Measurements from ENCODE around the gene COPG1. TPM values are rescaled to one million over a fixed set of nuclear protein-coding genes. Genes with fewer than 3 reads are reported as not detected.

Gene COPG1
- total RNA-seq, 1 donor from 2014 or later, result 169 TPM

GRCh38 chr3:129317014-129317771 lies 67.8 kb downstream of the COPG1 start:
- TF ChIP-seq, protein P1, sequence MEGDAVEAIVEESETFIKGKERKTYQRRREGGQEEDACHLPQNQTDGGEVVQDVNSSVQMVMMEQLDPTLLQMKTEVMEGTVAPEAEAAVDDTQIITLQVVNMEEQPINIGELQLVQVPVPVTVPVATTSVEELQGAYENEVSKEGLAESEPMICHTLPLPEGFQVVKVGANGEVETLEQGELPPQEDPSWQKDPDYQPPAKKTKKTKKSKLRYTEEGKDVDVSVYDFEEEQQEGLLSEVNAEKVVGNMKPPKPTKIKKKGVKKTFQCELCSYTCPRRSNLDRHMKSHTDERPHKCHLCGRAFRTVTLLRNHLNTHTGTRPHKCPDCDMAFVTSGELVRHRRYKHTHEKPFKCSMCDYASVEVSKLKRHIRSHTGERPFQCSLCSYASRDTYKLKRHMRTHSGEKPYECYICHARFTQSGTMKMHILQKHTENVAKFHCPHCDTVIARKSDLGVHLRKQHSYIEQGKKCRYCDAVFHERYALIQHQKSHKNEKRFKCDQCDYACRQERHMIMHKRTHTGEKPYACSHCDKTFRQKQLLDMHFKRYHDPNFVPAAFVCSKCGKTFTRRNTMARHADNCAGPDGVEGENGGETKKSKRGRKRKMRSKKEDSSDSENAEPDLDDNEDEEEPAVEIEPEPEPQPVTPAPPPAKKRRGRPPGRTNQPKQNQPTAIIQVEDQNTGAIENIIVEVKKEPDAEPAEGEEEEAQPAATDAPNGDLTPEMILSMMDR (conservative IDR thresholded peaks at IDR 0.05), result no peak
- Mint-ChIP-seq H3K4me3 (peak overlapping the region; percentile 47), H3K27me3 (no peaks in the 10 kb centered on the region), H3K27ac (no peak overlapping the region), H3K4me1 (ENCODE audit: unreplicated experiment) (peaks cover 7% of the 10 kb centered on the region), H3K9me3 (no peaks in the 10 kb centered on the region), H3K36me3 (peaks cover 3% of the 10 kb centered on the region)
- peak; percentile 68 for DNase-seq (ENCODE audit: extremely low spot score, unreplicated experiment)

DNA sequence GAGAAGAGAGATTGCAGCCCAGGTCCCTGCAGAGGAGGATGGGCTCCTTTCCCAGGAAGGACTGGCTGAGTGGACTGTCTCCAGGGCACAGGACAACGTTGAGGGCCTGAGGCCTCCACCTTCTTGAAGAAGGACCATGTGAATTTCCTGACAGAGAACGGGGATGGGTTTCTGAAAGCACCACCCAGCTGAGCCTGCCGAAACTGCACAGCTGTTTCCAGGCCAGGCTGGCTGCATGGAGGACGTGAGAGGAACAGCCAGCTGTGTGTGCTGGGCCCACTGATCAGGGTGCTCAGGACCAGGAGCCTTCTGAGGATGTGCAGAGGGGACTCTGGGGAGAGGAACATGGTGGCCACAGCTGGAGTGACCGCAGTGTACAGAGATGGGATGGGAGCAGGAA lies 68.4 kb downstream of the COPG1 start:
- Mint-ChIP-seq H3K36me3 (peaks cover 3% of the 10 kb centered on the region), H3K27ac (no peak overlapping the region), H3K27me3 (no peaks in the 10 kb centered on the region), H3K4me3 (no peak overlapping the region), H3K9me3 (no peaks in the 10 kb centered on the region), H3K4me1 (ENCODE audit: unreplicated experiment) (peaks cover 7% of the 10 kb centered on the region)
- TF ChIP-seq, protein P1 (conservative IDR thresholded peaks at IDR 0.05), result no peak
- DNase-seq (ENCODE audit: extremely low spot score, unreplicated experiment), result no peak

GRCh38 chr3:129318921-129319320 lies 69.5 kb downstream of the COPG1 start:
- no peaks in the 10 kb centered on the region for H3K27me3 Mint-ChIP-seq
- TF ChIP-seq, protein P1 (conservative IDR thresholded peaks at IDR 0.05), result no peak
- no peak overlapping the region for H3K27ac Mint-ChIP-seq
- H3K9me3 Mint-ChIP-seq, result no peaks in the 10 kb centered on the region
- H3K4me3 Mint-ChIP-seq, result peak overlapping the region; percentile 20
- DNase-seq (ENCODE audit: extremely low spot score, unreplicated experiment), result no peak
- H3K36me3 Mint-ChIP-seq, result peaks cover 2% of the 10 kb centered on the region
- peaks cover 2% of the 10 kb centered on the region for H3K4me1 Mint-ChIP-seq (ENCODE audit: unreplicated experiment)

GRCh38 chr3:129320261-129320660 lies 70.9 kb downstream of the COPG1 start:
- no peak overlapping the region for H3K4me3 Mint-ChIP-seq
- H3K27ac Mint-ChIP-seq, result peak overlapping the region; percentile 31
- no peaks in the 10 kb centered on the region for H3K36me3 Mint-ChIP-seq

DNA sequence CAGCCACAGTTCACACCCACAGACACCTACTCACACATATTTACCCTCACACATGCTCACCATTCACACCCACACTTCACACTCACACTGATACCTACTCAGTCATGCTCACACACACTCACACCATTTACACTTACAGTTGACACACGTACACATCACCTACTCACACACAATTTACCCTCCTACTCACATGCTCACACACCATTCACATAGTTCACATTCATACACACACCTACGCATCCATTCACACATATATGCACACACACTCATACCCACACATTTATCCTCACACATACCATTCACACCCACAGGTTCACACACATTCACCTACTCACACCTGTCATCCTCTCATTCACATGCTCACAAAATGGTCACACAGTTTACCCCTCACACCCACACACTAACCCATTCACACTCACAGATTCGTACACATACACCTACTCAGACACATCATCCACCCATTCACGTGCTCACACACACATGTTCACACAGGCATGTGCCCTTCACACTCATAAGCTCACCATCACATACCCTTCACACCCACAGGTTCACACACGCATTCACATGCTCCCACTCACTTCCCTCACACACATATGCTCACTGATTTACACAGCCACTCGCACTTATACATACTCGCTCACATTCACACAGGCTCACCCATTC lies 71.5 kb downstream of the COPG1 start:
- no peaks in the 10 kb centered on the region for H3K4me1 Mint-ChIP-seq (ENCODE audit: unreplicated experiment)
- DNase-seq (ENCODE audit: extremely low spot score, unreplicated experiment), result no peak
- H3K4me3 Mint-ChIP-seq, result no peak overlapping the region
- H3K36me3 Mint-ChIP-seq, result no peaks in the 10 kb centered on the region
- no peak overlapping the region for H3K27ac Mint-ChIP-seq
- TF ChIP-seq, protein P1 (conservative IDR thresholded peaks at IDR 0.05), result no peak
- H3K9me3 Mint-ChIP-seq, result no peaks in the 10 kb centered on the region
- no peaks in the 10 kb centered on the region for H3K27me3 Mint-ChIP-seq

More at GRCh38 chr3:129320261-129320660, 70.9 kb downstream of the COPG1 start:
- no peaks in the 10 kb centered on the region for H3K9me3 Mint-ChIP-seq
- no peaks in the 10 kb centered on the region for H3K4me1 Mint-ChIP-seq (ENCODE audit: unreplicated experiment)
- TF ChIP-seq, protein P1 (conservative IDR thresholded peaks at IDR 0.05), result no peak
- no peak for DNase-seq (ENCODE audit: extremely low spot score, unreplicated experiment)
- H3K27me3 Mint-ChIP-seq, result no peaks in the 10 kb centered on the region
